ENCODE results near the gene MPP7.

GRCh38 chr10:28320090-28320489, 17.2 kb upstream of the MPP7 start:
- TF ChIP-seq CTCF (IDR thresholded peaks at IDR 0.05; ENCODE audit: control extremely low read depth in 1 of 3, insufficient read depth in 1 of 3, low read depth in 1 of 3, low read length in 3 of 3) (no peak), TCF12 (IDR thresholded peaks at IDR 0.05; ENCODE audit: low read depth, low read length) (no peak), EZH2 (IDR thresholded peaks at IDR 0.05; ENCODE audit: low read depth, low read length, severe bottlenecking) (no peak), POLR2AphosphoS5 (IDR thresholded peaks at IDR 0.05; ENCODE audit: low read depth, low read length) (no peak), EP300 (IDR thresholded peaks at IDR 0.05; ENCODE audit: borderline replicate concordance in 1 of 2, low read depth in 2 of 2, low read length in 2 of 2) (no peak), TAF1 (IDR thresholded peaks at IDR 0.05; ENCODE audit: low read depth, low read length) (no peak), KDM1A (IDR thresholded peaks at IDR 0.05; ENCODE audit: borderline replicate concordance, low read length) (no peak), RAD21 (IDR thresholded peaks at IDR 0.05 in 1 of 2, conservative IDR thresholded peaks at IDR 0.05 in 1 of 2; ENCODE audit: low read depth in 2 of 2, low read length in 2 of 2) (no peak), CREB1 (IDR thresholded peaks at IDR 0.05) (no peak), MAX (IDR thresholded peaks at IDR 0.05) (no peak), JUN (IDR thresholded peaks at IDR 0.05; ENCODE audit: low read depth, low read length) (no peak)

Measured in H1 (cell line).